Neural progenitor cell (in vitro differentiated cells): ENCODE data around the gene PSMB9. TPM values are rescaled to one million over a fixed set of nuclear protein-coding genes. Genes with fewer than 3 reads are reported as not detected.
A peak's percentile ranks its signal among the peaks of the same experiment; 100 is the strongest.

Experiments
- DNase-seq: peaks from one replicate; pipeline ENCODE4 v3.0.0-alpha.2; 2016; ENCODE audit warnings: low spot score
- H2AFZ ChIP-seq: fragments of 200-600 bp; sonication (generic); replicated peaks from 2 replicates; pipeline ENCODE4 v1.6.1; 2016; ENCODE audit warnings: antibody characterized with exemption
- H3F3A ChIP-seq: fragments of 200-600 bp; sonication (generic); 2 replicates; pipeline ENCODE4 v1.6.1; 2016; ENCODE audit warnings: antibody characterized with exemption, low read depth
- H3K27ac ChIP-seq: fragments of 200-600 bp; sonication (generic); 2 replicates; pipeline ENCODE4 v1.5.1; 2016; ENCODE audit warnings: mild to moderate bottlenecking
- H3K27me3 ChIP-seq: fragments of 200-600 bp; sonication (generic); 2 replicates; pipeline ENCODE4 v1.6.1; 2016; ENCODE audit warnings: mild to moderate bottlenecking, moderate library complexity
- H3K36me3 ChIP-seq: fragments of 200-600 bp; sonication (generic); 2 replicates; pipeline ENCODE4 v1.5.1; 2016
- H3K4me1 ChIP-seq: fragments of 200-600 bp; sonication (generic); 2 replicates; pipeline ENCODE4 v1.6.1; 2016; ENCODE audit warnings: mixed run types
- H3K4me2 ChIP-seq: fragments of 200-600 bp; sonication (generic); 2 replicates; pipeline ENCODE4 v1.6.1; 2016
- H3K4me3 ChIP-seq: fragments of 200-600 bp; sonication (generic); 2 replicates; pipeline ENCODE4 v1.5.1; 2016
- H3K79me2 ChIP-seq: fragments of 200-600 bp; sonication (generic); 2 replicates; pipeline ENCODE4 v1.6.1; 2016; ENCODE audit warnings: low read depth
- H3K9ac ChIP-seq: fragments of 200-600 bp; sonication (generic); 2 replicates; pipeline ENCODE4 v1.6.1; 2016
- H3K9me3 ChIP-seq: fragments of 200-600 bp; sonication (generic); 2 replicates; pipeline ENCODE4 v1.5.1; 2016; ENCODE audit warnings: low read depth
- H4K20me1 ChIP-seq: fragments of 200-600 bp; sonication (generic); 2 replicates; pipeline ENCODE4 v1.6.1; 2016; ENCODE audit warnings: low read depth
- H3K27ac Mint-ChIP-seq: 3 replicates; pipeline ENCODE4 v1.8.0; 2021; ENCODE audit warnings: mixed read lengths
- H3K27me3 Mint-ChIP-seq: 2 replicates; pipeline ENCODE4 v1.8.0; 2022; ENCODE audit warnings: low read depth, mild to moderate bottlenecking, inconsistent platforms, moderate library complexity, mixed read lengths; ENCODE audit not compliant: insufficient read depth
- H3K36me3 Mint-ChIP-seq: 3 replicates; pipeline ENCODE4 v1.8.0; 2021; ENCODE audit warnings: mixed read lengths
- H3K4me1 Mint-ChIP-seq: 3 replicates; pipeline ENCODE4 v1.8.0; 2021; ENCODE audit warnings: mixed read lengths
- H3K4me3 Mint-ChIP-seq: 3 replicates; pipeline ENCODE4 v1.8.0; 2021; ENCODE audit warnings: mild to moderate bottlenecking, moderate library complexity, mixed read lengths
- H3K9me3 Mint-ChIP-seq: 3 replicates; pipeline ENCODE4 v1.8.0; 2020; ENCODE audit warnings: mixed read lengths
- EZH2 ChIP-seq: fragments of 200-600 bp; sonication (generic); IDR thresholded peaks from 2 replicates; pipeline ENCODE4 v1.6.1; 2017; ENCODE audit warnings: antibody characterized with exemption, mild to moderate bottlenecking, moderate library complexity
- EZH2phosphoT487 ChIP-seq: fragments of 200-600 bp; sonication (generic); IDR thresholded peaks from 2 replicates; pipeline ENCODE4 v1.6.1; 2017; ENCODE audit warnings: antibody characterized with exemption
- total RNA-seq: library from RNA; depleted of rRNA; stranded (reverse); fragments of >200 nt; gene quantifications from 2 replicates; pipeline ENCODE4 v1.2.3, GENCODE V29; 2015; ENCODE audit warnings: low replicate concordance
- TF ChIP-seq, protein P1 (sequence below): fragments of 200-600 bp; sonication (generic); IDR thresholded peaks from 2 replicates; pipeline ENCODE4 v1.5.1; 2017; ENCODE audit warnings: antibody characterized with exemption, mild to moderate bottlenecking

The PSMB9 gene
- total RNA-seq, 1 donor from 2014 or later: not detected

DNA sequence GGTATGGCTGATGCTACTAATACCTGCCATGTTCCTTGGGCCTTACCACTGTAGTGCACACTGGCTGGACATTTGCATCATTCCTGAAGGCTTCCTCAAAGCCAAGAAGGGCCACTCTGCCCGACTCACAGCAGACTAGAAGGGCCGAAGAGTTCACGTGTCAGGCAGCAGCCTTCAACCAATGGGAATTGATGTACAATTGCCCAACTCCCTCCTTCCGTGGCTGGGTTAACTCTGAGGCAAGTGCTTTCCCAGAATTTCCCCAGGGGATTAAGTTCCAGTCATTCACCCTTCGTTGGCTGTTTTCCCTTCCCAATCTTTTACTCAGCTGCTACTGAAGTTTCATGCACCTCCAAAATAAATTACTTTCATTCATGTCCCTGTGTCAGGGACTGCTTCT is 29.8 kb downstream of the PSMB9 start:
- no peak overlapping the region for H3K4me3 ChIP-seq
- no peak overlapping the region for H3K9ac ChIP-seq
- peak; percentile 40 for DNase-seq
- no peak for TF ChIP-seq EZH2phosphoT487
- TF ChIP-seq, protein P1, sequence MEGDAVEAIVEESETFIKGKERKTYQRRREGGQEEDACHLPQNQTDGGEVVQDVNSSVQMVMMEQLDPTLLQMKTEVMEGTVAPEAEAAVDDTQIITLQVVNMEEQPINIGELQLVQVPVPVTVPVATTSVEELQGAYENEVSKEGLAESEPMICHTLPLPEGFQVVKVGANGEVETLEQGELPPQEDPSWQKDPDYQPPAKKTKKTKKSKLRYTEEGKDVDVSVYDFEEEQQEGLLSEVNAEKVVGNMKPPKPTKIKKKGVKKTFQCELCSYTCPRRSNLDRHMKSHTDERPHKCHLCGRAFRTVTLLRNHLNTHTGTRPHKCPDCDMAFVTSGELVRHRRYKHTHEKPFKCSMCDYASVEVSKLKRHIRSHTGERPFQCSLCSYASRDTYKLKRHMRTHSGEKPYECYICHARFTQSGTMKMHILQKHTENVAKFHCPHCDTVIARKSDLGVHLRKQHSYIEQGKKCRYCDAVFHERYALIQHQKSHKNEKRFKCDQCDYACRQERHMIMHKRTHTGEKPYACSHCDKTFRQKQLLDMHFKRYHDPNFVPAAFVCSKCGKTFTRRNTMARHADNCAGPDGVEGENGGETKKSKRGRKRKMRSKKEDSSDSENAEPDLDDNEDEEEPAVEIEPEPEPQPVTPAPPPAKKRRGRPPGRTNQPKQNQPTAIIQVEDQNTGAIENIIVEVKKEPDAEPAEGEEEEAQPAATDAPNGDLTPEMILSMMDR: no peak
- TF ChIP-seq EZH2: no peak
- peak overlapping the region; percentile 55 for H2AFZ ChIP-seq
- no peak overlapping the region for H3K4me2 ChIP-seq
- no peaks in the 10 kb centered on the region for H3K4me1 Mint-ChIP-seq
- no peaks in the 10 kb centered on the region for H3K36me3 Mint-ChIP-seq
- H3K27ac Mint-ChIP-seq: no peak overlapping the region
- no peaks in the 10 kb centered on the region for H3K27me3 ChIP-seq
- H3F3A ChIP-seq: no peaks in the 10 kb centered on the region
- H3K79me2 ChIP-seq: no peaks in the 10 kb centered on the region
- H3K27ac ChIP-seq: no peak overlapping the region
- no peaks in the 10 kb centered on the region for H4K20me1 ChIP-seq
- H3K36me3 ChIP-seq: no peaks in the 10 kb centered on the region
- H3K4me1 ChIP-seq: no peaks in the 10 kb centered on the region
- H3K27me3 Mint-ChIP-seq: no peaks in the 10 kb centered on the region
- no peak overlapping the region for H3K4me3 Mint-ChIP-seq
- no peaks in the 10 kb centered on the region for H3K9me3 ChIP-seq
- no peaks in the 10 kb centered on the region for H3K9me3 Mint-ChIP-seq

DNA sequence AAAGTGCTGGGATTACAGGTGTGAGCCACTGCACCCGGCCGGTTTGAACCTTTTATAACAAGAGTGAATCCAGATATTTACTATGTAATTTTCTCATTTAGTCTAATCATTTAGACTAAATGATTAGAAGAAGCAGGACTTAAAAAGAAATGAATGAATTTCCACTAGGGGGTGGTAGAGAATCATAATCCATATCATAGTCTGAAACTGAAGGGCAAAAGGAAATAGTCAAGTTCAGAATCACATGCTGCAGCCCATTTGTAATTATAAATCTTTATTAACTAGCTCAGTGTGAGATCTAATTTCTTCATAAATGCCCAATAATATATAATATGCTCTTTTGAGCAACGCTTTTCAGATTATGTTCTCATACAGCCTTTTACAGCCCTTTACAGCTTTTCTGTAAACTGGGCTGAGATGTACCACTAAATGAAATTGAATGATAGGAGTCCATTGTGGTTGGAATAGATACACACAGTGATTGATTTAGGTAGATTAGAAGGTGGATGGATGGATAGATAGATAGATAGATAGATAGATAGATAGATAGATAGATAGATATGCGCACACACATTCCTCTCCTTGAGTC is 31.8 kb downstream of the PSMB9 start:
- Histone ChIP-seq H3K27ac (no peak overlapping the region), H3K4me2 (no peak overlapping the region), H4K20me1 (no peaks in the 10 kb centered on the region), H2AFZ (no peak overlapping the region), H3F3A (no peaks in the 10 kb centered on the region), H3K79me2 (no peaks in the 10 kb centered on the region), H3K36me3 (no peaks in the 10 kb centered on the region), H3K27me3 (no peaks in the 10 kb centered on the region), H3K4me1 (no peaks in the 10 kb centered on the region), H3K9me3 (no peaks in the 10 kb centered on the region), H3K4me3 (no peak overlapping the region), H3K9ac (no peak overlapping the region)
- Mint-ChIP-seq H3K4me3 (no peak overlapping the region), H3K36me3 (no peaks in the 10 kb centered on the region), H3K27me3 (no peaks in the 10 kb centered on the region), H3K27ac (no peak overlapping the region), H3K4me1 (no peaks in the 10 kb centered on the region), H3K9me3 (no peaks in the 10 kb centered on the region)
- TF ChIP-seq, protein P1: peak; percentile 67
- TF ChIP-seq EZH2phosphoT487: no peak
- peak; percentile 57 for DNase-seq

DNA sequence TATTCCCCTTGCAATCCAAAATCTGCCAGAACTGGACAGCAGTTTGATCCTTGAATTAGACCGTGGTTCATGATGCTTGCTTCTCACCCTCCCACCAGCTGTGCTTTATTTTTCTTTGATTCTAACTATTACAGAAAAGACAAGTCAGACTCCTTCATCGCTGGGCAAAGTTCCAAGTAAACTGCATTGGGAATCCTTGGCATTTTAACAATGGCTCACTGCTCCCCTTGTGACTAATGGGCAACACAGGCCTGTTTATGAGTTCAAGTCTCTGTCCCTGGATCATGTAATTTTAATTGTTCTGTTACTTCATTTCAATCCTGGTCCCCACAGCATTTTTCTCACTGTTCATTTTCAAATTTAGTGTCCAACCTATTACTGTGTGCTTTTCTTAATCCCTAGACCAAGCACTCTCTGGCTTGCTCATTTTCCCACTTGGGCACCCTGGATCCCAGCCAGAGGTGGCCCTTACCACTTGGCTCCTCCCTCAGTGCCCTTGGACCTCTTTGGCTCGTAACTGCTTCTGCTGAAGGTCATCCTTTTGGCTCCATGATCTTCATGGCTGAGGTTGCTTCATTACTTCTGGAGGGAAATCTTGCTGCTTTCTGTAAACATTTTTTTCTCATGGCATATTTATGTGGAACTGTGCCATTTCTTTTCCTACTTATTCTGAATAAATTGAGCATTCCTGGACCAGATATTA is 32.8 kb downstream of the PSMB9 start:
- no peak for TF ChIP-seq EZH2
- no peak for TF ChIP-seq EZH2phosphoT487
- TF ChIP-seq, protein P1: no peak
- Histone ChIP-seq H3K4me2 (no peak overlapping the region), H3K27ac (no peak overlapping the region), H3K4me3 (no peak overlapping the region), H3K9me3 (no peaks in the 10 kb centered on the region), H3K79me2 (no peaks in the 10 kb centered on the region), H3K9ac (no peak overlapping the region), H3K27me3 (no peaks in the 10 kb centered on the region), H3K36me3 (no peaks in the 10 kb centered on the region), H3F3A (no peaks in the 10 kb centered on the region), H2AFZ (no peak overlapping the region), H4K20me1 (no peaks in the 10 kb centered on the region), H3K4me1 (no peaks in the 10 kb centered on the region)
- H3K27ac Mint-ChIP-seq: no peak overlapping the region
- no peaks in the 10 kb centered on the region for H3K36me3 Mint-ChIP-seq
- H3K9me3 Mint-ChIP-seq: no peaks in the 10 kb centered on the region
- no peak for DNase-seq
- H3K4me1 Mint-ChIP-seq: no peaks in the 10 kb centered on the region
- no peak overlapping the region for H3K4me3 Mint-ChIP-seq
- no peaks in the 10 kb centered on the region for H3K27me3 Mint-ChIP-seq
